ENCODE results near the gene HGF.

HGF gene

GRCh38 chr7:81659697-81660395 lies 110.0 kb downstream of the HGF start:
- Histone ChIP-seq H3K9me3 (ENCODE audit: control insufficient read depth, insufficient read depth, low read depth, low read length) (no peaks in the 10 kb centered on the region; the same call in 1 of the 2 replicates), H3K9ac (ENCODE audit: low read length) (no peak overlapping the region), H3K27ac (ENCODE audit: low read depth, low read length) (no peak overlapping the region), H3K4me3 (ENCODE audit: low read depth, low read length) (no peak overlapping the region), H3K27me3 (ENCODE audit: control insufficient read depth, insufficient read depth, low read length) (no peaks in the 10 kb centered on the region), H3K4me1 (ENCODE audit: control insufficient read depth, insufficient read depth, low read length) (peaks cover 9% of the 10 kb centered on the region; the same call in 1 of the 2 replicates), H3K36me3 (ENCODE audit: control insufficient read depth, insufficient read depth, low read length) (no peaks in the 10 kb centered on the region)

GRCh38 chr7:81657551-81657950 lies 112.3 kb downstream of the HGF start:
- H3K27ac ChIP-seq (ENCODE audit: low read depth, low read length) = no peak overlapping the region
- H3K36me3 ChIP-seq (ENCODE audit: control insufficient read depth, insufficient read depth, low read length) = no peaks in the 10 kb centered on the region
- H3K4me3 ChIP-seq (ENCODE audit: low read depth, low read length) = no peak overlapping the region
- no peak overlapping the region for H3K9ac ChIP-seq (ENCODE audit: low read length)
- peaks cover 15% of the 10 kb centered on the region for H3K9me3 ChIP-seq (ENCODE audit: control insufficient read depth, insufficient read depth, low read depth, low read length)
- no peaks in the 10 kb centered on the region for H3K27me3 ChIP-seq (ENCODE audit: control insufficient read depth, insufficient read depth, low read length)
- 0 out of 2 replicates have a peak, but pooled peaks cover 9% of the 10 kb centered on the region for H3K4me1 ChIP-seq (ENCODE audit: control insufficient read depth, insufficient read depth, low read length)

GRCh38 chr7:81655271-81655670 lies 114.6 kb downstream of the HGF start:
- H3K27ac ChIP-seq (ENCODE audit: low read depth, low read length) = no peak overlapping the region
- H3K27me3 ChIP-seq (ENCODE audit: control insufficient read depth, insufficient read depth, low read length) = no peaks in the 10 kb centered on the region
- H3K36me3 ChIP-seq (ENCODE audit: control insufficient read depth, insufficient read depth, low read length) = no peaks in the 10 kb centered on the region
- peaks cover 25% of the 10 kb centered on the region for H3K9me3 ChIP-seq (ENCODE audit: control insufficient read depth, insufficient read depth, low read depth, low read length)
- H3K4me1 ChIP-seq (ENCODE audit: control insufficient read depth, insufficient read depth, low read length) = no peaks in the 10 kb centered on the region
- H3K4me3 ChIP-seq (ENCODE audit: low read depth, low read length) = no peak overlapping the region
- no peak overlapping the region for H3K9ac ChIP-seq (ENCODE audit: low read length)

GRCh38 chr7:81652225-81652624 lies 117.6 kb downstream of the HGF start:
- H3K27ac ChIP-seq (ENCODE audit: low read depth, low read length) = no peak overlapping the region
- no peaks in the 10 kb centered on the region for H3K27me3 ChIP-seq (ENCODE audit: control insufficient read depth, insufficient read depth, low read length)
- peaks cover 25% of the 10 kb centered on the region for H3K9me3 ChIP-seq (ENCODE audit: control insufficient read depth, insufficient read depth, low read depth, low read length)
- H3K4me3 ChIP-seq (ENCODE audit: low read depth, low read length) = no peak overlapping the region
- H3K4me1 ChIP-seq (ENCODE audit: control insufficient read depth, insufficient read depth, low read length) = no peaks in the 10 kb centered on the region
- no peaks in the 10 kb centered on the region for H3K36me3 ChIP-seq (ENCODE audit: control insufficient read depth, insufficient read depth, low read length)
- no peak overlapping the region for H3K9ac ChIP-seq (ENCODE audit: low read length)
